Suppressor macrophage treated with lipopolysaccharide for 4 hours (primary cell): ENCODE data around the gene MAN2C1.
"Not testable (repeated sequence)": the region's sequence is repeated elsewhere in the genome, so short reads cannot be mapped to it uniquely, and the experiment has no call there.

Source experiments
- DNase-seq: peaks from one replicate; pipeline ENCODE4 v3.0.0-alpha.2; 2020

Gene MAN2C1

GRCh38 chr15:75367913-75368688 lies at the start of gene MAN2C1:
Gene MAN2C1 (minus strand): TSS chr15:75368607. CDS start chr15:75368583, 24 bp downstream.
- peak; percentile 94 for DNase-seq

GRCh38 chr15:75416584-75416983 lies 48.2 kb upstream of the MAN2C1 start:
- DNase-seq: no peak

- DNase-seq: no peak
Observed at GRCh38 chr15:75410196-75410595, 41.8 kb upstream of the MAN2C1 start.

GRCh38 chr15:75407083-75407482 lies 38.7 kb upstream of the MAN2C1 start:
- DNase-seq: no peak

GRCh38 chr15:75403892-75404291 lies 35.5 kb upstream of the MAN2C1 start:
- no peak for DNase-seq

GRCh38 chr15:75397494-75397893 lies 29.1 kb upstream of the MAN2C1 start:
- no peak for DNase-seq

- DNase-seq: no peak
Observed at GRCh38 chr15:75389791-75390382, 21.5 kb upstream of the MAN2C1 start.

- not testable (repeated sequence) for DNase-seq
Observed at GRCh38 chr15:75383986-75384385, 15.6 kb upstream of the MAN2C1 start.

- no peak for DNase-seq
Observed at GRCh38 chr15:75380773-75381172, 12.4 kb upstream of the MAN2C1 start.

GRCh38 chr15:75371901-75372688 lies 3.7 kb upstream of the MAN2C1 start:
- DNase-seq: no peak

GRCh38 chr15:75371486-75371885 lies 3.1 kb upstream of the MAN2C1 start:
- no peak for DNase-seq

GRCh38 chr15:75369897-75370581 lies 1.6 kb upstream of the MAN2C1 start:
- DNase-seq: no peak

GRCh38 chr15:75368689-75369239 lies 357 bp upstream of the MAN2C1 start:
- peak; percentile 8 for DNase-seq

GRCh38 chr15:75367406-75367912 lies 948 bp downstream of the MAN2C1 start:
- no peak for DNase-seq

- DNase-seq: no peak
Observed at GRCh38 chr15:75367006-75367405, 1.4 kb downstream of the MAN2C1 start.

GRCh38 chr15:75366163-75366562 lies 2.2 kb downstream of the MAN2C1 start:
- DNase-seq: no peak

GRCh38 chr15:75364881-75365280 lies 3.5 kb downstream of the MAN2C1 start:
- no peak for DNase-seq

GRCh38 chr15:75363786-75364185 lies 4.6 kb downstream of the MAN2C1 start:
- DNase-seq: no peak

GRCh38 chr15:75362642-75363249 lies 5.7 kb downstream of the MAN2C1 start:
- no peak for DNase-seq

GRCh38 chr15:75361989-75362641 lies 6.3 kb downstream of the MAN2C1 start:
- DNase-seq: no peak

- DNase-seq: no peak
Observed at GRCh38 chr15:75361361-75361988, 6.9 kb downstream of the MAN2C1 start.
